ENCODE measurements around the gene ZNF629.

- TF ChIP-seq REST (IDR thresholded peaks at IDR 0.05; ENCODE audit: insufficient read depth in 1 of 2, low read depth in 2 of 2, low read length in 2 of 2) (no peak), POLR2AphosphoS5 (IDR thresholded peaks at IDR 0.05; ENCODE audit: low read depth, low read length) (no peak), SIN3A (IDR thresholded peaks at IDR 0.05; ENCODE audit: borderline replicate concordance, insufficient read depth, low read length) (no peak)
Observed at GRCh38 chr16:30820952-30821421, 34.0 kb upstream of the ZNF629 start.

All from PFSK-1 (cell line).